H9 (cell line): Measurements from ENCODE around the gene RGS6. TPM values are rescaled to one million over a fixed set of nuclear protein-coding genes. Genes with fewer than 3 reads are reported as not detected.

Source experiments
- DNase-seq: peaks from one replicate; pipeline ENCODE4 v3.0.0-alpha.2; 2017
- H2AFZ ChIP-seq: one replicate; pipeline ENCODE4 v1.6.1; 2013; ENCODE audit warnings: mild to moderate bottlenecking, low read length, control low read depth, moderate library complexity
- H2AK5ac ChIP-seq: 2 replicates; pipeline ENCODE4 v1.6.1; 2013; ENCODE audit warnings: low read length, control low read depth, mixed read lengths; ENCODE audit not compliant: insufficient read length
- H2BK120ac ChIP-seq: one replicate; pipeline ENCODE4 v1.6.1; 2013; ENCODE audit warnings: low read depth, mild to moderate bottlenecking, low read length, control low read depth, inconsistent platforms; ENCODE audit not compliant: poor library complexity, severe bottlenecking
- H2BK12ac ChIP-seq: 2 replicates; pipeline ENCODE4 v1.6.1; 2013; ENCODE audit warnings: low read length, control low read depth, mixed read lengths, low read depth; ENCODE audit not compliant: insufficient read length
- H2BK15ac ChIP-seq: 2 replicates; pipeline ENCODE4 v1.6.1; 2013; ENCODE audit warnings: low read depth, low read length, control low read depth
- H2BK20ac ChIP-seq: one replicate; pipeline ENCODE4 v1.6.1; 2013; ENCODE audit warnings: low read depth, mild to moderate bottlenecking, low read length, control low read depth, inconsistent platforms; ENCODE audit not compliant: poor library complexity, severe bottlenecking
- H2BK5ac ChIP-seq: 2 replicates; pipeline ENCODE4 v1.6.1; 2013; ENCODE audit warnings: low read length, control low read depth, mixed read lengths; ENCODE audit not compliant: insufficient read length
- H3K14ac ChIP-seq: 2 replicates; pipeline ENCODE4 v1.6.1; 2013; ENCODE audit warnings: low read length, control low read depth; ENCODE audit not compliant: insufficient read depth
- H3K18ac ChIP-seq: 2 replicates; pipeline ENCODE4 v1.6.1; 2013; ENCODE audit warnings: low read depth, mild to moderate bottlenecking, mixed read lengths, low read length, control low read depth; ENCODE audit not compliant: insufficient read length
- H3K23ac ChIP-seq: 2 replicates; pipeline ENCODE4 v1.6.1; 2013; ENCODE audit warnings: low read length, control low read depth, mixed read lengths, low read depth; ENCODE audit not compliant: insufficient read length
- H3K23me2 ChIP-seq: 2 replicates; pipeline ENCODE4 v1.6.1; 2013; ENCODE audit warnings: low read depth, mild to moderate bottlenecking, mixed read lengths, low read length, control low read depth; ENCODE audit not compliant: insufficient read length, poor library complexity, severe bottlenecking
- H3K27ac ChIP-seq: 2 replicates; pipeline ENCODE4 v1.5.1; 2013; ENCODE audit warnings: low read length, control low read depth, mixed read lengths, low read depth; ENCODE audit not compliant: insufficient read length
- H3K27me3 ChIP-seq: 2 replicates; pipeline ENCODE4 v1.6.1; 2013; ENCODE audit warnings: low read length, control low read depth, inconsistent platforms; ENCODE audit not compliant: insufficient read depth
- H3K4ac ChIP-seq: 2 replicates; pipeline ENCODE4 v1.6.1; 2013; ENCODE audit warnings: low read depth, mild to moderate bottlenecking, control low read depth, inconsistent platforms, low read length, moderate library complexity
- H3K4me1 ChIP-seq: 2 replicates; pipeline ENCODE4 v1.6.1; 2013; ENCODE audit warnings: low read length, control low read depth, inconsistent platforms; ENCODE audit not compliant: insufficient read depth
- H3K4me2 ChIP-seq: 2 replicates; pipeline ENCODE4 v1.6.1; 2013; ENCODE audit warnings: low read length, control low read depth, mixed read lengths; ENCODE audit not compliant: insufficient read length, insufficient read depth
- H3K56ac ChIP-seq: 2 replicates; pipeline ENCODE4 v1.6.1; 2013; ENCODE audit warnings: low read depth, mild to moderate bottlenecking, mixed read lengths, low read length, control low read depth; ENCODE audit not compliant: insufficient read length
- H3K79me1 ChIP-seq: 2 replicates; pipeline ENCODE4 v1.6.1; 2013; ENCODE audit warnings: low read depth, mild to moderate bottlenecking, moderate library complexity, low read length, control low read depth, inconsistent platforms; ENCODE audit not compliant: insufficient read depth, poor library complexity, severe bottlenecking
- H3K79me2 ChIP-seq: 2 replicates; pipeline ENCODE4 v1.6.1; 2013; ENCODE audit warnings: low read length, control low read depth, inconsistent platforms; ENCODE audit not compliant: insufficient read depth
- H3K9ac ChIP-seq: 2 replicates; pipeline ENCODE4 v1.6.1; 2013; ENCODE audit warnings: low read length, control low read depth, mixed read lengths; ENCODE audit not compliant: insufficient read length; ENCODE audit errors: extremely low read depth
- H3K9me3 ChIP-seq: one replicate; pipeline ENCODE4 v1.6.1; 2013; ENCODE audit warnings: low read depth, low read length, inconsistent platforms; ENCODE audit not compliant: control insufficient read depth
- H3T11ph ChIP-seq: one replicate; pipeline ENCODE4 v1.6.1; 2013; ENCODE audit warnings: mild to moderate bottlenecking, low read length, control low read depth, inconsistent platforms
- H4K20me1 ChIP-seq: one replicate; pipeline ENCODE4 v1.6.1; 2013; ENCODE audit not compliant: control insufficient read depth, insufficient read length, insufficient read depth
- H4K5ac ChIP-seq: 2 replicates; pipeline ENCODE4 v1.6.1; 2013; ENCODE audit warnings: low read depth, mild to moderate bottlenecking, mixed read lengths, low read length, control low read depth; ENCODE audit not compliant: insufficient read length
- H4K8ac ChIP-seq: replicated peaks from 2 replicates; pipeline ENCODE4 v1.6.1; 2013; ENCODE audit warnings: low read length, control low read depth, mixed read lengths, low read depth; ENCODE audit not compliant: insufficient read length
- H4K91ac ChIP-seq: 2 replicates; pipeline ENCODE4 v1.6.1; 2013; ENCODE audit warnings: low read depth, mild to moderate bottlenecking, moderate library complexity, mixed read lengths, low read length, control low read depth; ENCODE audit not compliant: insufficient read length
- H3K27ac Mint-ChIP-seq, 3 experiments: 2 replicates in 2 of 3; 3 replicates in 1 of 3; pipeline ENCODE4 v1.8.0; 2020 to 2021; ENCODE audit warnings: mixed read lengths in 3 of 3, mild to moderate bottlenecking in 1 of 3, moderate library complexity in 1 of 3
- H3K27me3 Mint-ChIP-seq: 2 replicates; pipeline ENCODE4 v1.8.0; 2021; ENCODE audit warnings: low read depth, mild to moderate bottlenecking, moderate library complexity, mixed read lengths
- H3K36me3 Mint-ChIP-seq, 3 experiments: 2 replicates in 2 of 3; 3 replicates in 1 of 3; pipeline ENCODE4 v1.8.0; 2020 to 2021; ENCODE audit warnings: low read depth in 3 of 3, mixed read lengths in 3 of 3; ENCODE audit not compliant: insufficient read depth in 1 of 3
- H3K4me1 Mint-ChIP-seq, 2 experiments: 2 replicates each; pipeline ENCODE4 v1.8.0; 2020; ENCODE audit warnings: mixed read lengths in 2 of 2
- H3K4me3 Mint-ChIP-seq, 2 experiments: 2 replicates in 1 of 2; 3 replicates in 1 of 2; pipeline ENCODE4 v1.8.0; 2020 to 2021; ENCODE audit warnings: mild to moderate bottlenecking in 2 of 2, mixed read lengths in 2 of 2, moderate library complexity in 1 of 2
- H3K9me3 Mint-ChIP-seq, 2 experiments: 2 replicates in 1 of 2; 3 replicates in 1 of 2; pipeline ENCODE4 v1.8.0; 2020; ENCODE audit warnings: mild to moderate bottlenecking in 2 of 2, mixed read lengths in 2 of 2, moderate library complexity in 1 of 2
- WGBS: extraction: QIAGEN DNeasy Blood & Tissue Kit; methylation state at CpG from one replicate; pipeline ENCODE4 v1.1.7; 2013; ENCODE audit warnings: missing lambda C conversion rate, low lambda C conversion rate, mixed read lengths; ENCODE audit not compliant: insufficient read length; ENCODE audit errors: extremely low coverage; 5-methylcytosine and 5-hydroxymethylcytosine counted together
- total RNA-seq: library from RNA; stranded (reverse); gene quantifications from 2 replicates; pipeline ENCODE4 v1.2.1, GENCODE V29; 2021
- TF ChIP-seq, protein P1 (sequence below): fragments of 200-600 bp; sonication (generic); conservative IDR thresholded peaks from 3 replicates; pipeline ENCODE4 v1.8.0; 2021; ENCODE audit warnings: antibody characterized with exemption, mild to moderate bottlenecking

Gene RGS6
- total RNA-seq, 1 experiment from 2014 or later = 3.0 TPM

DNA sequence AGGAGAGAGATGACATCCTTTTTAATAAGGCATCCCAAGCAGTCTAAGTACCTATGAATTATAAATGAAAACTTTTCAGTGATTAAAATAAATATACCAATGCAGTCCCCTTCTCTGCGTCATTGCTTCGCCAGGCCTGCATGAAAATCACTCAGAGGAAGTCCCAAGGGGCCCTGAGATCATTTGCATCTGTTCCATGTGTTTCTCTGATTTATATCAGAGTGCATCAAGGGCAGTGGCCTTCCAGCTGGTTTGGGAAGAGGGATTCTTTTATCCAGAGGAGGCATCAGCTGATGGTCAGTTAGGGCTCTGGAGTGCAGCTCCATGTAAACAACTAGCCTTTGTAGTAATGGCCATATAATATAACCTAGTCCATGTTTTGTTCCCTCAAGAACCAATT is 210.1 kb downstream of the RGS6 start:
- Histone ChIP-seq H3K23me2 (no peaks in the 10 kb centered on the region), H3K14ac (no peak overlapping the region), H3K56ac (no peak overlapping the region), H2BK12ac (no peak overlapping the region), H2BK5ac (no peak overlapping the region), H4K91ac (no peak overlapping the region), H3K4ac (no peak overlapping the region), H4K8ac (no peak overlapping the region), H2BK15ac (no peak overlapping the region), H3K79me1 (no peaks in the 10 kb centered on the region), H2BK20ac (no peak overlapping the region), H3K4me1 (no peaks in the 10 kb centered on the region), H3K27me3 (no peaks in the 10 kb centered on the region), H3K9me3 (no peaks in the 10 kb centered on the region), H3K18ac (no peak overlapping the region), H3K9ac (no peak overlapping the region), H2BK120ac (no peak overlapping the region), H3K4me2 (no peak overlapping the region), H2AFZ (no peak overlapping the region), H4K5ac (no peak overlapping the region), H3K79me2 (no peaks in the 10 kb centered on the region), H4K20me1 (no peaks in the 10 kb centered on the region), H3K23ac (no peak overlapping the region), H2AK5ac (no peak overlapping the region), H3K27ac (no peak overlapping the region), H3T11ph (no peak overlapping the region)
- H3K27ac Mint-ChIP-seq = no peak overlapping the region
- no peaks in the 10 kb centered on the region; a peak in 2 of 7 replicates for H3K36me3 Mint-ChIP-seq
- WGBS = no CpG with 5 or more reads among the region's 2 CpGs
- TF ChIP-seq, protein P1, sequence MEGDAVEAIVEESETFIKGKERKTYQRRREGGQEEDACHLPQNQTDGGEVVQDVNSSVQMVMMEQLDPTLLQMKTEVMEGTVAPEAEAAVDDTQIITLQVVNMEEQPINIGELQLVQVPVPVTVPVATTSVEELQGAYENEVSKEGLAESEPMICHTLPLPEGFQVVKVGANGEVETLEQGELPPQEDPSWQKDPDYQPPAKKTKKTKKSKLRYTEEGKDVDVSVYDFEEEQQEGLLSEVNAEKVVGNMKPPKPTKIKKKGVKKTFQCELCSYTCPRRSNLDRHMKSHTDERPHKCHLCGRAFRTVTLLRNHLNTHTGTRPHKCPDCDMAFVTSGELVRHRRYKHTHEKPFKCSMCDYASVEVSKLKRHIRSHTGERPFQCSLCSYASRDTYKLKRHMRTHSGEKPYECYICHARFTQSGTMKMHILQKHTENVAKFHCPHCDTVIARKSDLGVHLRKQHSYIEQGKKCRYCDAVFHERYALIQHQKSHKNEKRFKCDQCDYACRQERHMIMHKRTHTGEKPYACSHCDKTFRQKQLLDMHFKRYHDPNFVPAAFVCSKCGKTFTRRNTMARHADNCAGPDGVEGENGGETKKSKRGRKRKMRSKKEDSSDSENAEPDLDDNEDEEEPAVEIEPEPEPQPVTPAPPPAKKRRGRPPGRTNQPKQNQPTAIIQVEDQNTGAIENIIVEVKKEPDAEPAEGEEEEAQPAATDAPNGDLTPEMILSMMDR = no peak
- no peaks in the 10 kb centered on the region for H3K4me1 Mint-ChIP-seq
- H3K9me3 Mint-ChIP-seq = peaks cover 2 to 6% of the 10 kb centered on the region in 2 experiments; a peak in 3 of 5 replicates
- DNase-seq = no peak
- H3K4me3 Mint-ChIP-seq = no peak overlapping the region
- no peaks in the 10 kb centered on the region; the same call in 1 of the 2 replicates for H3K27me3 Mint-ChIP-seq
